Peyer's patch (tissue), 4 donors: ENCODE data around the gene LRRC17. TPM values are rescaled to one million over a fixed set of nuclear protein-coding genes. Genes with fewer than 3 reads are reported as not detected.

Experiments used
- DNase-seq, 3 donors: peaks; one replicate each; pipeline ENCODE4 v3.0.0-alpha.2; 2017 to 2019
- H3K27ac ChIP-seq, 4 donors: fragments of 200-600 bp; sonication (generic); one replicate each; pipeline ENCODE4 v1.5.1; 2016 to 2019
- H3K27me3 ChIP-seq, 2 donors: fragments of 200-600 bp; sonication (generic); one replicate each; pipeline ENCODE4 v1.5.1; 2019
- H3K36me3 ChIP-seq, 3 donors: fragments of 200-600 bp; sonication (generic); one replicate each; pipeline ENCODE4 v1.5.1; 2016 to 2019
- H3K4me1 ChIP-seq, 4 donors: fragments of 200-600 bp; sonication (generic); one replicate each; pipeline ENCODE4 v1.5.1; 2016 to 2019
- H3K4me3 ChIP-seq, 4 donors: fragments of 200-600 bp; sonication (generic); 1 replicate in 3 of 4; 2 replicates in 1 of 4; pipeline ENCODE4 v1.5.1; 2016 to 2019; ENCODE audit warnings: mild to moderate bottlenecking in 1 of 4
- H3K9me3 ChIP-seq, 4 donors: fragments of 200-600 bp; sonication (generic); one replicate each; pipeline ENCODE4 v1.5.1; 2016 to 2019; ENCODE audit warnings: mild to moderate bottlenecking in 1 of 4
- CTCF ChIP-seq, 6 experiments: fragments of 450-650 bp in 4 of 6; fragments of 200-600 bp in 2 of 6; sonication (generic) in 1 of 6; IDR thresholded peaks; one replicate each; pipeline ENCODE4 v1.5.1; 2017 to 2019; ENCODE audit warnings: antibody characterized with exemption in 6 of 6, mild to moderate bottlenecking in 3 of 6, moderate library complexity in 1 of 6
- POLR2A ChIP-seq, 2 donors: fragments of 450-650 bp; IDR thresholded peaks; one replicate each; pipeline ENCODE4 v1.5.1; 2017; ENCODE audit warnings: antibody characterized with exemption in 2 of 2, mild to moderate bottlenecking in 2 of 2, moderate library complexity in 2 of 2
- total RNA-seq, 4 donors: library from RNA; depleted of rRNA; stranded (reverse); fragments of >200 nt; gene quantifications; one replicate each; pipeline ENCODE4 v1.1.0, GENCODE V29; 2016

The LRRC17 gene
- total RNA-seq, 4 donors from 2014 or later, result 0.40 to 5.8 (median 2.1) TPM

GRCh38 chr7:102979670-102980069 is 66.9 kb downstream of the LRRC17 start:
- no peaks in the 10 kb centered on the region for H3K9me3 ChIP-seq
- no peaks in the 10 kb centered on the region for H3K4me1 ChIP-seq
- H3K27ac ChIP-seq, result no peak overlapping the region
- H3K4me3 ChIP-seq, result no peak overlapping the region
- no peaks in the 10 kb centered on the region for H3K27me3 ChIP-seq
- TF ChIP-seq CTCF (IDR thresholded peaks at IDR 0.05) (no peak), POLR2A (IDR thresholded peaks at IDR 0.05) (no peak)
- DNase-seq, result no peak
- H3K36me3 ChIP-seq, result no peaks in the 10 kb centered on the region

GRCh38 chr7:102981451-102981850 is 68.7 kb downstream of the LRRC17 start:
- no peaks in the 10 kb centered on the region for H3K4me1 ChIP-seq
- no peaks in the 10 kb centered on the region for H3K9me3 ChIP-seq
- no peaks in the 10 kb centered on the region for H3K36me3 ChIP-seq
- peak overlapping the region in 1 of 4 donors; percentile 59 for H3K27ac ChIP-seq
- no peak for DNase-seq
- H3K4me3 ChIP-seq, result no peak overlapping the region
- H3K27me3 ChIP-seq, result no peaks in the 10 kb centered on the region
- TF ChIP-seq CTCF (IDR thresholded peaks at IDR 0.05) (no peak), POLR2A (IDR thresholded peaks at IDR 0.05) (no peak)

GRCh38 chr7:102982235-102982634 is 69.4 kb downstream of the LRRC17 start:
- peak overlapping the region in 2 of 4 donors; percentile 40 to 59 for H3K27ac ChIP-seq
- TF ChIP-seq CTCF (IDR thresholded peaks at IDR 0.05) (no peak), POLR2A (IDR thresholded peaks at IDR 0.05) (no peak)
- peak in 1 of 3 donors; percentile 58 for DNase-seq
- H3K36me3 ChIP-seq, result no peaks in the 10 kb centered on the region
- H3K9me3 ChIP-seq, result no peaks in the 10 kb centered on the region
- no peak overlapping the region for H3K4me3 ChIP-seq
- no peaks in the 10 kb centered on the region for H3K27me3 ChIP-seq
- H3K4me1 ChIP-seq, result no peaks in the 10 kb centered on the region

- no peak for DNase-seq
- Histone ChIP-seq H3K27me3 (no peaks in the 10 kb centered on the region), H3K36me3 (no peaks in the 10 kb centered on the region), H3K4me3 (no peak overlapping the region), H3K27ac (no peak overlapping the region), H3K9me3 (no peaks in the 10 kb centered on the region), H3K4me1 (no peaks in the 10 kb centered on the region)
- TF ChIP-seq CTCF (IDR thresholded peaks at IDR 0.05) (no peak), POLR2A (IDR thresholded peaks at IDR 0.05) (no peak)
Observed at GRCh38 chr7:102983602-102984001, 70.8 kb downstream of the LRRC17 start.

- H3K4me3 ChIP-seq, result no peak overlapping the region
- no peak for TF ChIP-seq POLR2A (IDR thresholded peaks at IDR 0.05)
- TF ChIP-seq CTCF (IDR thresholded peaks at IDR 0.05), result no peak
- DNase-seq, result no peak
Observed at GRCh38 chr7:102985176-102985783, 72.5 kb downstream of the LRRC17 start.

GRCh38 chr7:102988088-102988487 is 75.3 kb downstream of the LRRC17 start:
- no peak overlapping the region for H3K27ac ChIP-seq
- H3K36me3 ChIP-seq, result no peaks in the 10 kb centered on the region
- no peak for TF ChIP-seq POLR2A (IDR thresholded peaks at IDR 0.05)
- no peak for TF ChIP-seq CTCF (IDR thresholded peaks at IDR 0.05)
- H3K4me3 ChIP-seq, result no peak overlapping the region
- DNase-seq, result no peak
- H3K9me3 ChIP-seq, result no peaks in the 10 kb centered on the region
- H3K4me1 ChIP-seq, result peaks cover 0 to 23% (median 0%) of the 10 kb centered on the region in 4 donors
- no peaks in the 10 kb centered on the region for H3K27me3 ChIP-seq

More at GRCh38 chr7:102985176-102985783, 72.5 kb downstream of the LRRC17 start:
- Histone ChIP-seq H3K27me3 (no peaks in the 10 kb centered on the region), H3K9me3 (no peaks in the 10 kb centered on the region), H3K36me3 (no peaks in the 10 kb centered on the region), H3K27ac (no peak overlapping the region), H3K4me1 (no peaks in the 10 kb centered on the region)
